HL-60/S4 (cell line): ENCODE data around the gene MYO5B.

Source experiments
- in situ Hi-C: fragments of 300-500 bp; cut with MboI; formaldehyde crosslinking; loops from 2 replicates; pipeline ENCODE4 v1.14.3; 2022; ENCODE audit warnings: low sequenced_read_pairs

The MYO5B gene

DNA sequence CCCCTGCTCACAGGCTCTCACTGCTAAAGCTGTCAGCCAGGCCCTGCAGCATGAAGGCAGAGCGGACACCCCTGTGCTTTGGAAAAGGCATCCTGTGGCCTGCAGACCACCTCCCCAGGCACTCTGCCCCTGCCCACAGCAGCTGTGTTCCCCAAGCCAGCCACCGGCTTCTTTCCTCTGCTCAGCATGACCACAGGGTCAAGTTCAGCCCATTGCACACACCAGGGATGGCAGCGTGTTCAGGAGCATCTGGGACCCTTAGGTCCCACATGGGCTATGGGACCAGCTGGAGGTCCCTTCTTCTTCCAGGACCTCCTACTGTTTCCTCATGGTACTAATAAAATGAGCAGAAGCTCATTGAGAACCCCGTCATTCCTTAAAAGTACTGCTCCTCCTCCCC lies 263.2 kb downstream of the MYO5B start:
- in situ Hi-C loops, result no loop called here

DNA sequence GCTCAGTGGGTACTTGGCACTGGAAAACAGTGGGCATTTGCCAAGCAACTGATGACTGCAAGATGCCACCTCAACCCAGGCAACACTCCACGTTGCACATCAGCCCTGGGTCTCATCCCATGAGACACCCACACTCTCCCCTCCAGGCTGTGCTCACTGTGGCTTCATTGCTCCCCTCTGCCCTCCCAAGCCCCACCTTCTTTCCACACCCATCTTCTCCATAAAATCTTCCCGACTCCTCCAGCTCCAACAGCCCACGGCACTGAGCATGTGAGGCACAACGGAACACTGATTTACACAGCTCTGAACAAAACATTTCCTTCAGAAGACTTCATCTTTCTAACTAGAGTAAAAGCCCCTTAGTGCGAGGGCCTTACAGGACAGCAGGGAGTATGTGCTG lies 263.8 kb downstream of the MYO5B start:
- in situ Hi-C loops, result no loop called here

DNA sequence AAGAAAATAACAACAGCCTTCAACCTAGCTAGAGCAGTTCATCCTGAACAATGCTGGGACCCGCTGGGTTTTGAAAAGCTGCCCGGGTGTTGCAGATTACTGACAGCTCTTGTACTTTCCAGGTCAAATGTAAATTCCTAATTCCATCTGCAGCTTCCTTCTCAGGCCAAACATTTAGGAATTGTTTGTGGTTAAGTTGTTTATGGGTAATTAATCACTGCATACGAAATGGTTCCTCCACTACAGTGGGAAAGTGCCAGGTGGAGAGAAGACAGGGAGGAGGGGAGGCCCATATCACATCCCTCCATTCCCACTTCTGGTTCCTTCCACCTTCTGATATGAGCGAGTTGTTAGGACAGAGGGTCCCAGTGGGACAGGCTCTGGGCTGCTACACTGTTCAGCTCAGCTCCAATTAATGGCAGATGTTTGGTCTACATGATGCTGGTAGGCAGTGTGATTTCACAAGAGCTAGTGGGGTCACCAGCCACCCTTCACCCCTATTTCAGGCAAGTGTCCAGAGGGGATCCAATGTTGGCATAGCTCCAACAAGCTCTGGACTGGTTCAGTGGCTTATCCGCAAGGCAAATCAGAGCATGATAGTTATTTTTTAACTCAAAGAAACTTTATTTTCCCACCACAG lies 268.7 kb downstream of the MYO5B start:
- in situ Hi-C loops, result no loop called here

DNA sequence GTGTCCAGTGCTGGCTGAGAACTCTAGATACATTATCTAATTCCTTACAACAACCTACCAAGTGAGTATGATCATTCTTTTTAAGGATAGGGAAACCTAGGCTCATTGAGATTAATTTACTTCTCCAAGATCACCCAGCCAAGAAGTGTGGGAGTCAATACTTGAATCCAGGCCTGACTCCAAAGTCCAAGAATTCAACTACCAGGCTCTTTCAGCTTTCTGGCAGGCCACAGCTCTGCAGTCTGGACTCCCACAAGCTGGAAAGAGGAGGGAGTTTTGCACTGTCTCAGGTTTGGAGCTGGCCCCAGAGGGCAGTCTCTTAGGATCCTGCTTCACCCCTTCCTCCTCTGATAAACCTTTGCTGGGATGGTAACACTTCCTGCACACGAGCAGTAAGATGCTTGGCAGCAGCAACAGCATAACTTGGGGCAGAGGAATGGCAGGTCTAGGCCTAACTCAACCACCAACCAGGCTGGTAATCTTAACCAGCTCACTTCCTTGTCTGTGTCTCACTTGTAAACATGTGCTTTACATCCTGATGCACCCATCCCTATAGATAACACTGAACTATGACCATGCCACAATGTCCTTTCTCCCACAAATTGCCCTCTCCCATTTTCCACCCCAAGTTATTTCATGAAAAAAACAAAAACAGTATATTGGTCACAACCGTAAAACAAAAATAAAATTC lies 270.5 kb downstream of the MYO5B start:
- in situ Hi-C loops, result no loop called here

DNA sequence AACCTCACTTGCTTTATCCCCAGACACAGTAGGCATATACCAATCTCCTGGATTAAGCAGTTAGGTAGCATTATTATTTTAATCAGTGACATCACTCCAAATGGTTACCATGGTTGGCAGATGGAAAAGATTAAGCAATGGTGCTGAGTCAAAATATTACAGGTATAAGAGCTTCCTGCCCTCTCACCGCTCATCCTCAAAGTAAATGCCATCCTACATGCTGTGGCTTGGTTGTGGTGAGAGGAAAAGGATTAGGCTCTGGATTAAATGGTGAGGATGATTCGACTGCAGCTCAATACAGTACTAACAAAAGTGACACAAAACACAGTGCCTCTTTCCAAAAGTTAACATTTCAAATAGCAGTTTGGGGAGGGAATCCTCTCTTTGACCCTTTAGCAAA lies 272.7 kb downstream of the MYO5B start:
- in situ Hi-C loops, result no loop called here

DNA sequence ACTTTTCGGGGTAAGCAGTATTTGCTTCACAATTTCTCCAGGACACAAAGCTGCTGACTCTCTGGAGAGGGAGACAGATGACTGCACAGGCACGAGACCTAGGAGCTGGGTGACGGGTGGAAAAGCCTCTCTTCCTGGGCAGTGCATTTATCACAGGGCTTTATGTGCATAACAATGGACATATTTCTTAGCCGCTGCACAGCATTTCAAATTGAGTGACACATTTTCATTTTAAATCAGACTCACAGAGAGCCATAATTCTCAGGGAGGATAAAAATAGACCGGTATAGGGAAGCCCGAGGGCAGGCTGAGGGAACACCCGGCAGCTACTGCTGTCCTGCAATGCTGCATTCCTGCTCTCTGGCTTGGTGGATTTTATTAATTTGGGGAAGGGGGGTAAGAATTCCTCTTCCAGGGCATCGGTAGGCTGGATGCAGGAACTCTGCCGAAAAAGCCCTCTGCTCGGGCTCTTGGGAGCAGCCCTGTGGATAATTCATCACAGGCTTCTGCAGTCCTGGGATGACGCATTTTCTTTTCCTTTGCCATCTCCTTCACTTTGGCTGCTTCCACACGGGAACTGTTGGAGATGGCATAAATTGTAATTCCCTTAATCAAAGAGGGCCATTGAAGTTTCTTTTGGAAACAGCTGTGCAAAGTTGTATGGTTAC lies 273.5 kb downstream of the MYO5B start:
- in situ Hi-C loops, result no loop called here

DNA sequence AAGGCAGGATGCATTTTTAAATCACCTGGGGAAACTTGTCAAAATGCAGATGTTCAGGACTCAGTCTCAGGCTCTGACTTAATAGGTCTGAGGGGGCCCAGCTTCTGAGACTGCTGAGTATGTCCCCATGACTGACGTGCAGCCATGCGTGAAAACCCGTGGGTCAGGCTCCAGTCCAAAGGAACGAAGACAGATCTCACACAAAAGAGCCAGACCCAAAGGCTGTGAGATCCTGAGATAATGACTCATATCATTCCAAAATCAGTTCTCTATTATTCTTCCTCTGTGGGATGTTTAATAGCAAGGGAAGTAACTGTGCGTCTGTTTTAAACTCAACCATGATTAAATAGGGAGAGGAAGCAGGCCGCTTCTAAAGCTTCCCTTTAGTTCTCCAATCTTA lies 274.2 kb downstream of the MYO5B start:
- in situ Hi-C loops, result no loop called here

DNA sequence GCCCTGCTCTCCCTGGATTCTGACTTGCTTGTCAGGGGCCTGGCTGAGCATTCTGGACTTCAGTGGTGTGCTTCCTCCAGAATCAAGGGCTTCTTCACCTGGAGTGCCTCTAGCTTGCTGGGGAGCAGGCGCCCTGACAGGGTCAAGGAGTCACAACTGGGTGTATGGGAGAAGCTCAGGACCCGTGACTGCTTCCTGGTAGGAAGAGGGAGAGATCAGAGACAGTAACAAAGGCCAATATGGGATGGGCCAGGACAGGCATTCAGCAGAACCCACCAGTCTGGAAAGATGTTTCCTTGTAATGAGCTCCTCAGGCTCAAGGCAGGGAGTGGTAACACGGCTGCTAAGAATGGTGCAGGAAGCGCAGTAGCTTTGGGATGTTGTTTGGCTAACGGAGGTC lies 277.2 kb downstream of the MYO5B start:
- in situ Hi-C loops, result no loop called here

DNA sequence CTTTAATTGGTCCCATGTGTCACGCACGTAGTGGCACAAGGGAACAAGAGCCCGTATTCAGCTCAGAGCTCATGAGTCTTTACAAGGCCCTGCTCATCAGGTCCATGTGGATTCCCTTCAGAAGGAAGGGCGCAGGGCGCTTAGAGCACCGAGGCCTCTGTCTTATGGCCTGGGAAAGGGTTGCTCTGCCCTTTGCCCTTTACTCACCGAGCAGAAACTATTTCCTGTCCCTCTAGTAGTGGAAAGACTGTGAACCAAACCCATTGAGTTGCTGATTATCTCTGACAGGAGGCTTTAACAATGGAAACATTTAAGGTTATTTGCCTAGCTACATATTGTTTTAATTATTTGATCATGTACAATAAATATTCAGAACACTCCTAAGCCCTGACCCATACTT lies 279.6 kb downstream of the MYO5B start:
- in situ Hi-C loops, result no loop called here

DNA sequence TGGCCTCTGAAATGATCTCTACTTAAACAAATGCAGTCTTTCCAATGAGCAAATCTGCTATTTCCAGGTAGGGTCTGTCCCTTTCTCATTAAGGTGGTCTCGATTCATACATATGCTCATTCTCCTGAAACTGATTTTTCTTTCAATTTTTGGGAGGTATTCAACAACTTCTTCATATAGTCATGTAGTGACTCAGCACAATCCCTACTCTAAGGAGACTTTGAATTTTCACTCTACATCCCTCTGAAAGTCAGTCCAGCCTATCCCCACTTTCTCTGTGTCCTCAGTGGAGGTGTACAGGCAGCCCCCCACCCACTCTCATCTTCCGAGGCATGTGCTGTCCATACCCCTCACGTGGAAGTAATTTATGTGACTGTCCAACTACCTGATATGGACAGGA lies 281.7 kb downstream of the MYO5B start:
- in situ Hi-C loops, result no loop called here

DNA sequence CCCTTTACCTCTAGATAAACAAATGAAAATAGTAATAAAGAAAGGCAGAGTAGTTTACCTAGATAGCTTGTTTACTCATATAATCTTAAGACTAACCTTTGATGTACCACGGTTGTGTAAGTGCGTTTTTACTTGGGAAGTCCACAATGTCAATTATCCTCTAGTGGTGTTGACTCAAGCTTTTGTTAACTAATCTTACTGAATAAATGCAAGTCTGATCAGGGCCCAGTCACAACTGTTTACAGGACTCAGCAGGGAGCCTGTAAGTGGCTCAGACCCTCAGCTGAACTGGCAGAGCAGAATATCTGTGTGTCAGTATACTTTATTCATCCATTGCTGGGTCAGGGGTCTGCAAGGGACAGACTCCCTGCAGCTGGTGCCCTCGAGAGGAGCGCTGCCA lies 283.5 kb downstream of the MYO5B start:
- in situ Hi-C loops, result no loop called here

DNA sequence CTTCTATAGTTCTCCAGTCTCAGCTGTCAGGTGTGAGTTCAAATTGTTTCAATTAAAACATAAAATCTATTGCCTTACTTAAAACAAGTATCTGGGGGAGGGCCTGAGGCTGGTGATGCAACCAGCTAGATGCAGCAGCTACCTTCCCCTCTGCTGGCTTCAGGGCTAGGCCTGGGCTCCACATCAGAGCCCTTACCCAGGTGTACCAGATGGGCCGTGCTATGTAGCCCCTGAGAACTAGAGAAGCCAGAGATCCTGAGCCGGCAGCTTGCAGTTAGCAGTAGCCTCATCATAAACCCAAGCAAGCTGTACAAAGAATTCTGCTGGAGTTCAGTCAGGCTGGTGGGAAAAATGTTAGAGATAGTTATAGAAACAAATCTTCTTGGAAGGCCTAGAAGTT lies 284.0 kb downstream of the MYO5B start:
- in situ Hi-C loops, result no loop called here

DNA sequence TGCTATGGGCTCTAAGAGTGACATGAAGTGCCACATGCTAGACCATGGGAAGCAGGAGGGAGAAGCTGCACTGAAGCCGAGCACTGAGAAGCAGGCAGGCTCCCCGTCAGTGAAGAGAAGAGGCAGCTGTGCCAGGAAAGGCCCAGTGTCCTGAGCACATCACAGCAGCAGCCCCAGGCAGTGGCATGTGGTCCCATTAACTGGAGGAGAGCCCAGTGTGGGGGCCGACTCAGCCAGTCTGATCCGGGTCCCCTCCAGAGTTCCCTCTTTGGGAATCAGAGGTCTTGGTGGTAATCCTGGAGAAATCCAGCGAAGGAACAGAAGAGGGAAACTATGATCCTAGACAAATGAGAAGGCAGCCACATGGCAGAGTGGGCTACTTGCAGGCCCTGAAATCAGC lies 284.9 kb downstream of the MYO5B start:
- in situ Hi-C loops, result no loop called here

DNA sequence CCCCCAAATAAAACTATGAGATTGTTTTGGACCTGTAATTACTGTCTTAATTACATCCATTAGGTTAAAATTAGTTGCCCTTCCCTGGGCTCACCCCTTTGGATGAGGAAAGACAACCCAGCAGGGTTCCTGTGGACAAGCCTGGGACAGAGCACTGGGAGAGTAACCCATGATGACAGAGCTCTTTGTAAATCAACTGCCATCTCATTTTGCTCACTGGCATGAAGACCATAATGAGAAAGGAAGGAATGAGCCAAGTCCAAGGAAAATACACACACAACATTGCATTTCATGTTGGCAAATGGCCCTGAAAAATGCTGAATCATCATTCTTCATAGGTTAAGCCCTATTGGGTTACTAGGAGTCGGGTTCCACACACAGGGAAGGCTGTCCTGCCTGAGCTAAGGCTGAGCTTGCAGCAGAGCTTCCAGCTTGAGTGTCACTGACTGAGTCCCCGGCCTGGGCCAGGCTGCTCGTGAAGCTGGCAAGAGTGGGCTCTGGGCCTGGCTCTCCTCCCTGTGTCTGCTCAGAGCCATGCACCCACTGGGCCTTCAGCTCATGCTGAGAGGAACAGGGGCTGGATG lies 287.5 kb downstream of the MYO5B start:
- in situ Hi-C loops, result no loop called here

DNA sequence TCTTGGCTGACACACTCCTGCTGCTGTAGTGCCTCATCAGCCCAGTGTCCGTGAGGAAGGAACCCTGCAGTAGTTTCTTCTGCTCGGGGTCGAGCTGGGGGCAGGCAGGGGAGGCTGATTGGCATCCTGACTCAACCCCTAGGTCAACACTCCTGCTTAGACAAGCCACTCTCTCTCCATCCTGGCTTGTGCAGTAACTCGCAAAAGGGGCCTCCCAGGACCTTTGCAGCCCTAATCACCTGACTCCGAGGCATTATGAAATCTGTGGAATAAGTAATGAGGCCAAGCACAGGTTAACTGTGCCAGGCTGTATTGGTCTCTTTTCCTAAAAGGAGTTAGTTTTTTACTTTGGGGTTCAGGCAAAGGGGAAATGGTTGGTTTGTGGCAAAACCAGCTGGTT lies 289.2 kb downstream of the MYO5B start:
- in situ Hi-C loops, result no loop called here

DNA sequence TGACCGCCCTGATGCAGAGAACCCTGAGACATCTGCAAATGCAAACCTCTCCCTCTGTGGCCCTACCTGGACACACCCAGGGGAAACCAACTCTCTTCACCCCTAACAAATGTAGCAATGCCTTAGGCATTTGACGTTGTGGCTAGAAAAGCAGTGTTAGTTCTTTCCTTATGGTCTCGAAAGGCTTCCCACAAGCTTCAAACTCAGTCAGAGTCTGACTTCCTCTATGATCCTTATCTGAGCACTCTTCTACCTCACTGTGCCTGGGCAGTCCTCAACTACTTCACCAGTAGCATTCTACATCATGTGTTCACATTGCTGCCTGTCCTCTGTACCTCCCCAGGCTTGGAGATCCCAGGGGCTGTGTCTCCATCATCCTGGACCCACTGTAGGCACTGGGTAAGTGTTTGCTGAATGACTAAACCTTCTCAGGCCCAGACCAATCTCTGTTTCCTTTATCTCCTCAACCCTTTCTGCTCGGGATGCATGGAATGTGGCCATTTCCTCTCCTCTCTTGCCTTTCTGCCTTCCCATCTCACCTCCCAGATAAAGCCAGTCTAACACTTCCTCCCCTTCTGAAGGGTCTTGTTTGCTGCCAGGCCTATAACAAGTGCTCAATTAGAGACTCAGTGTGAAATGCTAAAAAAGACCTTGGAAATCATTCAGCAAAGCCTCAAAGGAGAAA lies 289.9 kb downstream of the MYO5B start:
- in situ Hi-C loops, result no loop called here

DNA sequence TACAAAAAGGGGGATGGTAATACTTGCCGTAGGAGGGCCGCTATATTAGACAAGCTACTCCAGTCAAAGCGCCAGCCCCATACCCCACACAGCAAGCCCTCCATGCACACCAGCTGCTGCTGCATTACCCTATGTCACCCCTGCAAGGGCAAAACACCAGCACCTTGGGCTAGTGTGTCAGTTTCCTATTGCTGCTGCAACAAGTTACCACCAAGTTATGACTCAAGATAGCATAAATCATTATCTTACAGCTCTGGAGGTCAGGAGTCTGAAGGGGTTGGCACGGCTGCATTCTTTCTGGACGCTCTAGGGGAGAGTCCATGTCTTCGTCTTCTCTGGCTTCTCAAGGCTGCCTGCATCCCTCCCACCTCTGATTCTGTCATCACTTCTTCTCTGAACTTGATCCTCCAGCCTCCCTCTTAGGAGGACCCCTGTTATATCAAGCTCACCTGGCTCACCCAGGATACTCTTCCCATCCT lies 293.0 kb downstream of the MYO5B start:
- in situ Hi-C loops, result no loop called here

DNA sequence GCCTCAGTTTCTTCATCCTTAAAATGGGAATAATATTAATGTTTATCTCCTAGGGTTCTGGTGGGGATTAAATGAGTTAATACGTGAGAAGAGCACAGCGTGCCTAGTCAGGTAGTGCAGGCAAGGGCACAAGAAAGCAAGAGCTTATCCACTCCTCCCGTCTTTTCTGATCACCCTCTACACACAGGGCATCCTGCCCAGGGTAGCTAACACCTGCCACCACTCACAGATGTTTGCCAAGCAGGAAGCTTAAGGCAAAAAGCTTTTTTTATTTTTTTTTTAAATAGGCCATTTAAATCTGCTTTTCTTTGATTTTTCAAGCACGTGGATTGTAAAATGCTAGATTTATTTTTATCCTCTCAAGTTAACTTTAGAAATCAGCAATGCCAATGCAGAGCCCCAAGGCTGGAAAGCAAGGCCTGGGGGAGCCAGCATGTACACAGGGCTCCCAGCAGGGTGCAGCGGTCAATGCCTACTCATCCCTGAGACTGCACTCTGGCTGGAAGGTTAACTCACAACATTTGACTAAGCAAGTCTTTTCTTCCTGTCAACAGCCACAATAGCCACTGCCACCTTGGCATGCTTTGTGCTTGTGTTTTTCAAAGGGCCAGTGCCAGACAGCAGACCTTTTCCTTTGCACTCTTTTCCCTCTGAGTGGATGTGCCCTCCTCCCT lies 295.2 kb downstream of the MYO5B start:
- in situ Hi-C loops, result no loop called here

DNA sequence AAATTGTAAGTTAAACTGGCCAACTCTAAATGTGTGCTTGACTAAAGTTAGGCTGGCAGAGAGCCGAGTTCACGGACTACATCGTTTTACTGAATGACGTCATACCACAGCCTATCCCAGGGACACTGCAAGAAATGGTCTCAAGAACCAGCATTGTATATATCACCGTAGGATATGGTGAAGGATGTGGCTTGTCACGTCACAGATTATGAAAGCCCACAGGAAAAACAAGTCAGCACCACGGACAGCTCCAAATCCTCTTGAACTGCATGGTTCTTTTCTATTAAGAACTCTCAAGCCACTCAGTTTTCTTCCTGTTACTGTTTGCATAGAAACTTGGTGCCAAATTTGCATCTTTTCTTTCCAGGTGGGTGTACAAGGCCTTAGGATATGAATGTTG lies 296.5 kb downstream of the MYO5B start:
- in situ Hi-C loops, result no loop called here

DNA sequence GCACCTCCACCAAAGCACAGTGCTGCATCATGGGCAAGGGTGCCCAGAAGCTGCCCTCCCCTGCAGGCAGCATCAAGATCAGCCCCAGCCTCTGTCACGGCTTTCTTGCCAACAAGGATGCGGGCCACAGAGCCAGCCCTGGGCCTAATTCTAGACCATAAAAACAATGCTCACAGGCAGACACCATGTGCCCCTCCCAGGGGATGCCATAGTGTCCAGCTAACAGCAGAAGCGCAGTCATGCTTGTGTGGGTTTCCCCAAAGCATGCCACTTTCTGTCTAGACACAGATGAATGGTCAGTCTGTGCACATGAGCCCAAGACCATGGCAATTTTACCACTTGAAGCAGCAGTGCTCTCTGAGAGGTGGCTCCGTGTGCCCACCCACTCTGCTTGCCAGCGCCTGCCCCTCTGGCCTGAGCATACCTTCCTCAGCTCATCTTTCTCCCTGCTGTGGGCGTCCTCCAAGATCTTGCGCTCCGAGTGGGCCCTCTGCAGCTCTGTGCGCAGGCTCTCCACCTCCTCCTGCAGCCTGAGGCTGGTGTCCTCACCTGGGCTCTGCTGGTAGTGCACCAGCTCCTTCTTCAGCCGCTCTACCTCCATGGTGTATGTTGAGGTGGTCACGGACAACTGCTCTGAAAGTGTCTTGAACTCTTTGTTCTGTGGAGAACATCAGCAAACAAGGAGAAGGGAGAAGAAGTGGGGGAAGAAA lies 300.3 kb downstream of the MYO5B start:
- in situ Hi-C loops, result no loop called here
